ENCODE data around the gene KIRREL3. TPM values are rescaled to one million over a fixed set of nuclear protein-coding genes. Genes with fewer than 3 reads are reported as not detected.

Gene KIRREL3
- total and polyA plus RNA-seq, 12 donors, result 0.13 to 0.58 (median 0.30) TPM

DNA sequence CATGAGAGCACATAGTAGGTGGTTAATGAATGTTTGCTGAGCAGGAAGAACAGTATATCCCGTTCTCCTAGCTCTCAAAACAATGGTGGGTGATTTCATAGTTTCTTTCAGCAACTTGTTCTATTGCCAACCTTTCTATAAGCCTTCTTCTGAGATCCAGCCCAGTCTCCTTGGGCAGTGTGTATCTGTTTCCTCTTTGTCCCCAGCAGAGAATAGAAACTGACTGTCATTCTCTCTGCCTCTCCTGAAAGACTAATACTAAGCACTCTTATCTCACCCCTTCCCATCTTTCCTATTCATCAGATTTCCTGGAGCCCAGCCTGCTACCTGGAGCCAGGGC lies 372.1 kb downstream of the KIRREL3 start:
- TF ChIP-seq, protein P1, sequence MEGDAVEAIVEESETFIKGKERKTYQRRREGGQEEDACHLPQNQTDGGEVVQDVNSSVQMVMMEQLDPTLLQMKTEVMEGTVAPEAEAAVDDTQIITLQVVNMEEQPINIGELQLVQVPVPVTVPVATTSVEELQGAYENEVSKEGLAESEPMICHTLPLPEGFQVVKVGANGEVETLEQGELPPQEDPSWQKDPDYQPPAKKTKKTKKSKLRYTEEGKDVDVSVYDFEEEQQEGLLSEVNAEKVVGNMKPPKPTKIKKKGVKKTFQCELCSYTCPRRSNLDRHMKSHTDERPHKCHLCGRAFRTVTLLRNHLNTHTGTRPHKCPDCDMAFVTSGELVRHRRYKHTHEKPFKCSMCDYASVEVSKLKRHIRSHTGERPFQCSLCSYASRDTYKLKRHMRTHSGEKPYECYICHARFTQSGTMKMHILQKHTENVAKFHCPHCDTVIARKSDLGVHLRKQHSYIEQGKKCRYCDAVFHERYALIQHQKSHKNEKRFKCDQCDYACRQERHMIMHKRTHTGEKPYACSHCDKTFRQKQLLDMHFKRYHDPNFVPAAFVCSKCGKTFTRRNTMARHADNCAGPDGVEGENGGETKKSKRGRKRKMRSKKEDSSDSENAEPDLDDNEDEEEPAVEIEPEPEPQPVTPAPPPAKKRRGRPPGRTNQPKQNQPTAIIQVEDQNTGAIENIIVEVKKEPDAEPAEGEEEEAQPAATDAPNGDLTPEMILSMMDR (IDR thresholded peaks at IDR 0.05), result no peak
- H3K9me3 ChIP-seq, result no peaks in the 10 kb centered on the region
- H3K4me1 ChIP-seq, result no peaks in the 10 kb centered on the region
- DNase-seq, result no peak
- no peak overlapping the region for H3K4me3 ChIP-seq
- no peaks in the 10 kb centered on the region for H3K36me3 ChIP-seq
- WGBS, 2 donors, result 38 to 62% methylated on average over 1 of the region's 1 CpG
- intact Hi-C loops (cut with DNase I), result no loop called here
- no peak for ATAC-seq
- no peak overlapping the region for H3K27ac ChIP-seq
- H3K27me3 ChIP-seq, result peaks cover 0 to 26% (median 6%) of the 10 kb centered on the region in 7 donors

DNA sequence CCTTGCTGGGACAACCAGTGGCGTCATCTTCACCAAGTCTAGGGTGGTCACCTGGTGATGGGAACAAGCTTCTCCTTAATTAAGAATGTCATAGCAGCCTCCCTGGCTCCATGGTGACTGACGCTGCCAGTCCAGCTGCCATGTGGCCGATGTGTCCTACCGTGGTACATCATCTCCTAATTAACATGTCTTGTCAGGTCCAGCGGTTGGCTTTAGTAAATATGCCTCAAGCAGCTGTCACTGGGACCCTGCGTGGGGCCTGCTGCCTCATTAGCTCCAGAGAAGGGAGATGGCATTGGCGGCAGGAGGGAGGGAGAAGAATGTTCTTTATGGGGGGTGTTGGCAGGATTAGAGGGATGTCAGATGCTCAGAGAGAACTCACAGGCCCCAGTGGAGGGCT lies 373.1 kb downstream of the KIRREL3 start:
- Histone ChIP-seq H3K27ac (no peak overlapping the region), H3K4me1 (no peaks in the 10 kb centered on the region), H3K4me3 (no peak overlapping the region), H3K27me3 (peaks cover 0 to 25% (median 6%) of the 10 kb centered on the region in 7 donors), H3K9me3 (no peaks in the 10 kb centered on the region), H3K36me3 (no peaks in the 10 kb centered on the region)
- TF ChIP-seq, protein P1 (IDR thresholded peaks at IDR 0.05), result no peak
- no peak for ATAC-seq
- no peak for DNase-seq
- WGBS, 2 donors, result 91 to 93% methylated on average over 7 of the region's 7 CpGs
- intact Hi-C loops (cut with DNase I), result no loop called here

DNA sequence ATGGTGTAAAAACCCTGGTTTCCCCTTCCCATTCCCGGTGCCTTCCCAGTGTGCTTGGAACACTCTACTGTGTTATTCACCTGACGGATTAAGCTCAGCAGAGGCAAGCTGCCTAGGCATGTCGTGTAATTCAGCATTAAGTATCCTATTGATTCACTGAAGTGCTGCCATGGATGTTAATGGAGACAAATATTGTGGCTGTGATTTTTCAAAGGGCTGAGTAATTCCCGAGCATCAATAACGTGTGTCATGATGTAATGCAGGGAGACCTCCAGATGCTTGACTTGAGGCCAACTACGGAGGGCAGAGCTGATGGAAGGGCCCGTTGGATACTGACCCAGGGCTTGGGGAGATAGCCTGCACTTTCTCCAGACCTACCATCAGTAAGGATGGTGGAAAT lies 376.1 kb downstream of the KIRREL3 start:
- 56 to 61% methylated on average over 7 of the region's 7 CpGs for WGBS, 2 donors
- H3K27me3 ChIP-seq, result peaks cover 0 to 20% (median 6%) of the 10 kb centered on the region in 7 donors
- H3K9me3 ChIP-seq, result no peaks in the 10 kb centered on the region
- H3K4me1 ChIP-seq, result no peaks in the 10 kb centered on the region
- DNase-seq, result no peak
- TF ChIP-seq, protein P1 (IDR thresholded peaks at IDR 0.05), result no peak
- no peak overlapping the region for H3K27ac ChIP-seq
- H3K36me3 ChIP-seq, result no peaks in the 10 kb centered on the region
- H3K4me3 ChIP-seq, result no peak overlapping the region
- ATAC-seq, result no peak
- intact Hi-C loops (cut with DNase I), result no loop called here

DNA sequence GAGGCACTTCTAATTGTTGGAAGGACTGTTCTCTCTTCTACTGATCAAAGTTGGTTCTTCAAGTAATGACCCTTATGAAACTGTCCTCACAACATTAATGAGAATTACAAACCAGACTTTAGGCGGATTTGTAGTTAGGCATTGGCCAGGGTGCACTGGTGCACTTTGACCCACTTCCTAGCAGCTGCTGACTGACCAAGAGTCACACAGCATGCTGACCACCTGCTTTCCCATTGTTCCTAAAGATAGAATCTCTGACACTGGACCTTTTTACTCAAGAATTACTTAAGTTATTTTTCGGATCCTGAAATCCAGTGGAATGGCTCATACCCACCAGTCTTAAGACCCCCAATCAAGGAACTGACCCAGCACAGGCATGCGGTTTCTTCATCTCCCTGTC lies 381.1 kb downstream of the KIRREL3 start:
- H3K27me3 ChIP-seq, result peaks cover 0 to 18% (median 0%) of the 10 kb centered on the region in 7 donors
- 78 to 84% methylated on average over 3 of the region's 3 CpGs for WGBS, 2 donors
- H3K27ac ChIP-seq, result no peak overlapping the region
- DNase-seq (no peak), ATAC-seq (no peak)
- no peak overlapping the region for H3K4me3 ChIP-seq
- H3K36me3 ChIP-seq, result no peaks in the 10 kb centered on the region
- H3K4me1 ChIP-seq, result no peaks in the 10 kb centered on the region
- intact Hi-C loops (cut with DNase I), result no loop called here
- TF ChIP-seq, protein P1 (IDR thresholded peaks at IDR 0.05), result no peak
- H3K9me3 ChIP-seq, result no peaks in the 10 kb centered on the region
